H1 (cell line): ENCODE data around the gene ZNF69. TPM values are rescaled to one million over a fixed set of nuclear protein-coding genes. Genes with fewer than 3 reads are reported as not detected.

Source experiments
- PHF8 ChIP-seq: fragments of 200-600 bp; sonication (generic); conservative IDR thresholded peaks from 2 replicates; pipeline ENCODE4 v1.7.1; 2012; ENCODE audit warnings: low read depth, mild to moderate bottlenecking, inconsistent platforms, low read length, moderate library complexity
- SIX5 ChIP-seq: IDR thresholded peaks from 2 replicates; pipeline ENCODE4 v1.6.1; 2011; ENCODE audit warnings: mild to moderate bottlenecking, low read depth, low read length
- polyA plus RNA-seq, 7 experiments: library from polyadenylated mRNA; depleted of rRNA in 3 of 7; stranded (reverse) in 5 of 7; unstranded in 2 of 7; fragments of >200 nt in 5 of 7; fragments of 200-250 nt in 2 of 7; gene quantifications; 1 replicate in 5 of 7; 2 replicates in 1 of 7; 4 replicates in 1 of 7; pipeline versions ENCODE4 v1.2.1 to v1.2.3, GENCODE V29; 2011 to 2013; ENCODE audit warnings: missing spikeins in 2 of 7, mixed read lengths in 2 of 7
- total RNA-seq: library from RNA; stranded (reverse); fragmentation: NEBNext Ultra II Directional; extraction: Animal tissue kit (Norgen Biotek cat#: 25700); gene quantifications from 2 replicates; pipeline ENCODE4 v1.2.1, GENCODE V29; 2021

The ZNF69 gene
- total and polyA plus RNA-seq, 2 of the 8 experiments (the other 6 are each of a cell fraction or from before 2014, with no cell fraction given), result 5.6 to 22.8 TPM

GRCh38 chr19:11880598-11880997 lies 7.0 kb upstream of the ZNF69 start (continued):
- no peak for TF ChIP-seq SIX5
- TF ChIP-seq PHF8, result no peak
